ENCODE results near the gene CHTOP.

- TF ChIP-seq CTCF (IDR thresholded peaks at IDR 0.05), result no peak
- TF ChIP-seq POLR2A (IDR thresholded peaks at IDR 0.05), result no peak
These were observed 4.6 kb upstream of the CHTOP start for GRCh38 chr1:153629343-153629665.

Measured in right lobe of liver (tissue), 4 donors.